HEK293 (cell line): ENCODE results near the gene ATRNL1.

ENCODE experiments used
- CTCF ChIA-PET: fragments of 350-600 bp; formaldehyde crosslinking; extraction: SDS; loops from one replicate; lab custom pipeline; 2021; ENCODE audit warnings: antibody characterized with exemption; lab: Yijun Ruan, JAX
- POLR2A ChIA-PET: fragments of 300-600 bp; formaldehyde crosslinking; extraction: SDS; loops from one replicate; lab custom pipeline; 2020; ENCODE audit warnings: antibody characterized with exemption, inconsistent platforms; lab: Yijun Ruan, JAX
- H3K27ac ChIP-seq: fragments of 200-500 bp; sonication (Bioruptor generic); 2 replicates; pipeline ENCODE4 v1.5.1; 2014; ENCODE audit warnings: low read depth, low read length, control low read depth, inconsistent platforms; ENCODE audit errors: extremely low read depth
- H3K36me3 ChIP-seq, 2 experiments: fragments of 200-500 bp in 1 of 2; sonication (Bioruptor generic) in 1 of 2; 1 replicate in 1 of 2; 2 replicates in 1 of 2; pipeline ENCODE4 v1.5.1; 2014 to 2017; ENCODE audit warnings: inconsistent platforms in 2 of 2, low read length in 2 of 2; ENCODE audit not compliant: control insufficient read depth in 2 of 2, insufficient read depth in 1 of 2
- H3K4me1 ChIP-seq: fragments of 200-500 bp; sonication (Bioruptor generic); 2 replicates; pipeline ENCODE4 v1.5.1; 2014; ENCODE audit warnings: mild to moderate bottlenecking, low read length, inconsistent platforms; ENCODE audit not compliant: control insufficient read depth, insufficient read depth
- H3K4me3 ChIP-seq: 2 replicates; pipeline ENCODE4 v1.5.1; 2011; ENCODE audit warnings: low read depth, mild to moderate bottlenecking, control low read depth, low read length, moderate library complexity
- H3K9me3 ChIP-seq: fragments of 200-500 bp; sonication (Bioruptor generic); 2 replicates; pipeline ENCODE4 v1.5.1; 2014; ENCODE audit warnings: low read depth, low read length, inconsistent platforms; ENCODE audit not compliant: control insufficient read depth, insufficient read depth
- FEZF1 ChIP-seq: fragments of 450-650 bp; formaldehyde crosslinking; IDR thresholded peaks from 2 replicates; pipeline ENCODE4 v1.5.1; 2016; ENCODE audit warnings: missing biosample characterization, missing genetic modification characterization
- GLI2 ChIP-seq: fragments of 450-650 bp; formaldehyde crosslinking; IDR thresholded peaks from 2 replicates; pipeline ENCODE4; 2017; ENCODE audit warnings: missing biosample characterization, missing genetic modification characterization, low read depth, borderline replicate concordance
- GLI4 ChIP-seq: fragments of 450-650 bp; formaldehyde crosslinking; IDR thresholded peaks from 2 replicates; pipeline ENCODE4 v1.5.1; 2016; ENCODE audit warnings: missing biosample characterization, missing genetic modification characterization
- KLF10 ChIP-seq: fragments of 450-650 bp; IDR thresholded peaks from 2 replicates; pipeline ENCODE4 v1.5.1; 2018; ENCODE audit warnings: missing biosample characterization, mild to moderate bottlenecking, missing genetic modification characterization
- KLF16 ChIP-seq: fragments of 450-650 bp; formaldehyde crosslinking; IDR thresholded peaks from 2 replicates; pipeline ENCODE4 v1.5.1; 2017; ENCODE audit warnings: missing biosample characterization, missing genetic modification characterization
- KLF7 ChIP-seq: fragments of 450-650 bp; formaldehyde crosslinking; IDR thresholded peaks from 2 replicates; pipeline ENCODE4 v1.5.1; 2016; ENCODE audit warnings: missing biosample characterization, missing genetic modification characterization, borderline replicate concordance
- TRIM28 ChIP-seq: IDR thresholded peaks from 2 replicates; pipeline ENCODE4 v1.6.1; 2011; ENCODE audit warnings: low read length, control low read depth, borderline replicate concordance
- WT1 ChIP-seq: fragments of 450-650 bp; formaldehyde crosslinking; IDR thresholded peaks from 2 replicates; pipeline ENCODE4 v1.5.1; 2016; ENCODE audit warnings: missing biosample characterization, missing genetic modification characterization
- ZBTB20 ChIP-seq: fragments of 450-650 bp; formaldehyde crosslinking; IDR thresholded peaks from 2 replicates; pipeline ENCODE4 v1.5.1; 2016; ENCODE audit warnings: missing biosample characterization, missing genetic modification characterization
- ZBTB21 ChIP-seq: fragments of 450-650 bp; formaldehyde crosslinking; IDR thresholded peaks from 2 replicates; pipeline ENCODE4 v1.5.1; 2017; ENCODE audit warnings: missing biosample characterization, missing genetic modification characterization
- ZFP41 ChIP-seq: fragments of 450-650 bp; formaldehyde crosslinking; IDR thresholded peaks from 2 replicates; pipeline ENCODE4 v1.5.1; 2016; ENCODE audit warnings: missing biosample characterization, missing genetic modification characterization, borderline replicate concordance
- ZNF174 ChIP-seq: fragments of 450-650 bp; formaldehyde crosslinking; IDR thresholded peaks from 2 replicates; pipeline ENCODE4 v1.5.0; 2017; ENCODE audit warnings: missing biosample characterization, mild to moderate bottlenecking, missing genetic modification characterization
- ZNF23 ChIP-seq: fragments of 450-650 bp; formaldehyde crosslinking; IDR thresholded peaks from 2 replicates; pipeline ENCODE4 v1.5.1; 2016; ENCODE audit warnings: missing biosample characterization, missing genetic modification characterization, borderline replicate concordance
- ZNF302 ChIP-seq: fragments of 450-650 bp; formaldehyde crosslinking; IDR thresholded peaks from 2 replicates; pipeline ENCODE4 v1.5.1; 2016; ENCODE audit warnings: missing biosample characterization, missing genetic modification characterization, low read depth
- ZNF354C ChIP-seq: fragments of 450-650 bp; formaldehyde crosslinking; IDR thresholded peaks from 2 replicates; pipeline ENCODE4 v1.5.1; 2016; ENCODE audit warnings: missing biosample characterization, missing genetic modification characterization, low read depth, borderline replicate concordance
- ZNF404 ChIP-seq: fragments of 450-650 bp; formaldehyde crosslinking; IDR thresholded peaks from 2 replicates; pipeline ENCODE4 v1.5.1; 2017; ENCODE audit warnings: missing biosample characterization, missing genetic modification characterization
- ZNF473 ChIP-seq: fragments of 450-650 bp; formaldehyde crosslinking; IDR thresholded peaks from 2 replicates; pipeline ENCODE4 v1.5.1; 2017; ENCODE audit warnings: missing biosample characterization, missing genetic modification characterization
- ZNF792 ChIP-seq: fragments of 450-650 bp; formaldehyde crosslinking; IDR thresholded peaks from 2 replicates; pipeline ENCODE4 v1.5.1; 2016; ENCODE audit warnings: missing biosample characterization, missing genetic modification characterization
- ZXDB ChIP-seq: fragments of 450-650 bp; formaldehyde crosslinking; IDR thresholded peaks from 2 replicates; pipeline ENCODE4 v1.5.1; 2016; ENCODE audit warnings: missing biosample characterization, missing genetic modification characterization
- TF ChIP-seq, protein P1 (sequence below): fragments of 450-650 bp; formaldehyde crosslinking; IDR thresholded peaks from 2 replicates; pipeline ENCODE4 v1.5.1; 2016; ENCODE audit warnings: missing biosample characterization, missing genetic modification characterization, low read depth
- TF ChIP-seq, protein P2 (sequence below): fragments of 450-650 bp; formaldehyde crosslinking; IDR thresholded peaks from 2 replicates; pipeline ENCODE4 v1.5.1; 2016; ENCODE audit warnings: missing biosample characterization, missing genetic modification characterization
- TF ChIP-seq, protein P3 (sequence below): fragments of 450-650 bp; formaldehyde crosslinking; IDR thresholded peaks from 2 replicates; pipeline ENCODE4 v1.5.1; 2016; ENCODE audit warnings: missing biosample characterization, missing genetic modification characterization, borderline replicate concordance
- TF ChIP-seq, protein P4 (sequence below): fragments of 450-650 bp; formaldehyde crosslinking; IDR thresholded peaks from 2 replicates; pipeline ENCODE4 v1.5.1; 2016; ENCODE audit warnings: missing biosample characterization, missing genetic modification characterization, borderline replicate concordance
- TF ChIP-seq, protein P5 (sequence below): fragments of 450-650 bp; formaldehyde crosslinking; IDR thresholded peaks from 2 replicates; pipeline ENCODE4 v1.5.1; 2016; ENCODE audit warnings: missing biosample characterization, missing genetic modification characterization

The ATRNL1 gene

DNA sequence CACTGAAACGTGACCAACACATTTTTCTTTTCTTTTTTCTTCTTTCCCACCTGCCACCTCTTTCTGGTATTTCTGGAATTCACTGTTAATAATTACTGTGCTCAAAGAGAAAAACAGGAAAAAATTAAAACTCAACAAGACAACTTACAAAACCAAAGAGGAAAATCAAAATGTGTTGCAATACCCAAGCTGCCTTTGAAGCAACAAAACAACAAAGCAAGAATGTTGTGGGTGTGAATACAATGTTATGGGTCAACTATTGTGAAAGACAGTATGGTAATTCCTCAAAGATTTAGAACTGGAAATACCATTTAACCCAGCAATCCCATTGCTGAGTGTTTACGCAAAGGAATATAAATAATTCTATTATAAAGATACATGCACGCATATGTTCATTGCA lies 764.7 kb downstream of the ATRNL1 start (continued):
- TF ChIP-seq ZNF404 (tag by site-specific recombination) (no peak), WT1 (no peak)
- TF ChIP-seq, protein P1, sequence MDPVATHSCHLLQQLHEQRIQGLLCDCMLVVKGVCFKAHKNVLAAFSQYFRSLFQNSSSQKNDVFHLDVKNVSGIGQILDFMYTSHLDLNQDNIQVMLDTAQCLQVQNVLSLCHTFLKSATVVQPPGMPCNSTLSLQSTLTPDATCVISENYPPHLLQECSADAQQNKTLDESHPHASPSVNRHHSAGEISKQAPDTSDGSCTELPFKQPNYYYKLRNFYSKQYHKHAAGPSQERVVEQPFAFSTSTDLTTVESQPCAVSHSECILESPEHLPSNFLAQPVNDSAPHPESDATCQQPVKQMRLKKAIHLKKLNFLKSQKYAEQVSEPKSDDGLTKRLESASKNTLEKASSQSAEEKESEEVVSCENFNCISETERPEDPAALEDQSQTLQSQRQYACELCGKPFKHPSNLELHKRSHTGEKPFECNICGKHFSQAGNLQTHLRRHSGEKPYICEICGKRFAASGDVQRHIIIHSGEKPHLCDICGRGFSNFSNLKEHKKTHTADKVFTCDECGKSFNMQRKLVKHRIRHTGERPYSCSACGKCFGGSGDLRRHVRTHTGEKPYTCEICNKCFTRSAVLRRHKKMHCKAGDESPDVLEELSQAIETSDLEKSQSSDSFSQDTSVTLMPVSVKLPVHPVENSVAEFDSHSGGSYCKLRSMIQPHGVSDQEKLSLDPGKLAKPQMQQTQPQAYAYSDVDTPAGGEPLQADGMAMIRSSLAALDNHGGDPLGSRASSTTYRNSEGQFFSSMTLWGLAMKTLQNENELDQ (tag by site-specific recombination) = no peak
- TF ChIP-seq, protein P2, sequence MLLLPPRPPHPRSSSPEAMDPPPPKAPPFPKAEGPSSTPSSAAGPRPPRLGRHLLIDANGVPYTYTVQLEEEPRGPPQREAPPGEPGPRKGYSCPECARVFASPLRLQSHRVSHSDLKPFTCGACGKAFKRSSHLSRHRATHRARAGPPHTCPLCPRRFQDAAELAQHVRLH (tag by site-specific recombination) = no peak
- TF ChIP-seq, protein P3, sequence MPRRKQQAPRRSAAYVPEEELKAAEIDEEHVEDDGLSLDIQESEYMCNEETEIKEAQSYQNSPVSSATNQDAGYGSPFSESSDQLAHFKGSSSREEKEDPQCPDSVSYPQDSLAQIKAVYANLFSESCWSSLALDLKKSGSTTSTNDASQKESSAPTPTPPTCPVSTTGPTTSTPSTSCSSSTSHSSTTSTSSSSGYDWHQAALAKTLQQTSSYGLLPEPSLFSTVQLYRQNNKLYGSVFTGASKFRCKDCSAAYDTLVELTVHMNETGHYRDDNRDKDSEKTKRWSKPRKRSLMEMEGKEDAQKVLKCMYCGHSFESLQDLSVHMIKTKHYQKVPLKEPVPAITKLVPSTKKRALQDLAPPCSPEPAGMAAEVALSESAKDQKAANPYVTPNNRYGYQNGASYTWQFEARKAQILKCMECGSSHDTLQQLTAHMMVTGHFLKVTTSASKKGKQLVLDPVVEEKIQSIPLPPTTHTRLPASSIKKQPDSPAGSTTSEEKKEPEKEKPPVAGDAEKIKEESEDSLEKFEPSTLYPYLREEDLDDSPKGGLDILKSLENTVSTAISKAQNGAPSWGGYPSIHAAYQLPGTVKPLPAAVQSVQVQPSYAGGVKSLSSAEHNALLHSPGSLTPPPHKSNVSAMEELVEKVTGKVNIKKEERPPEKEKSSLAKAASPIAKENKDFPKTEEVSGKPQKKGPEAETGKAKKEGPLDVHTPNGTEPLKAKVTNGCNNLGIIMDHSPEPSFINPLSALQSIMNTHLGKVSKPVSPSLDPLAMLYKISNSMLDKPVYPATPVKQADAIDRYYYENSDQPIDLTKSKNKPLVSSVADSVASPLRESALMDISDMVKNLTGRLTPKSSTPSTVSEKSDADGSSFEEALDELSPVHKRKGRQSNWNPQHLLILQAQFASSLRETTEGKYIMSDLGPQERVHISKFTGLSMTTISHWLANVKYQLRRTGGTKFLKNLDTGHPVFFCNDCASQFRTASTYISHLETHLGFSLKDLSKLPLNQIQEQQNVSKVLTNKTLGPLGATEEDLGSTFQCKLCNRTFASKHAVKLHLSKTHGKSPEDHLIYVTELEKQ (tag by site-specific recombination) = no peak

DNA sequence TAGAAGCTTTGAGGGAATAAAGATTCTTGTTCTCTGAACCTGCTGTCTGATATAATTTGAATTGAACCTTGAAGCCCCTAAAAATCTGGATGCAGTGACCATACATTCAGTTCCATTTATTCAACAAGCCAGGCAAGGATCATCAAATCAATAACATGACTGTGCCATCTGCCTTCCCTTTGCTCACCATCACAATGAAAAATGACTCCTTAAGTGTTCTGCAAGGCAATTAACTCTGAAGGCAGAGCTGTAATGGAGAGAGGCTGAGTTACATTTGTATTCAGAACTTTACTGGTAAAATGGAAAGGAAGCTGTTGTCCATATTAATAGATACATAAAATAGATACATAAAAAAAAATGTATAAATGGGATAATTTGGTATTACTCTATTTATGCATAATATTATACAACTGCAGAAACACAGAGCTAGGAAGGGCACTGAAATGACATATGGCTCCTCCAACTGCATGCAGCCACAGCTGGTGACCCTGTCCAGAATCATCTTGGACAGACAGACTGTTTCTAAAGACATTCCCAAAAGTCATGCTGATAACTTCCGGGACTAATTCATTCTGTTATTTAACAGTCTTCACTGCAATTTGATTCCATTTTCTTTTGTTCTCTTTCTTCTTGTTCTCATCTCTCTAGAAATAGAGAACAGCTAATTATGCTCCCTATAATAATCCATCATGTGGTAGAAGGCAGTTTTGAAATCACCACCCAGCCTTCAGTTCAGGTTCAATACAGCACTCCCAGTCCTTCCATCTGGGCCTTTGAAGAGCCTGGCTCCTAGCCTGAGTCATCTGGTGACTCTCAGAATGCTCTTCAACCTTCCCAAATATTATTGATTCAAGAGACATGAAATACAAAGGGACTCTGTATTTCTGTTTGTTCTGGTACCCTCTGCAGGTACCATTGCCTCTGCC lies 767.3 kb downstream of the ATRNL1 start:
- H3K4me3 ChIP-seq = no peak overlapping the region
- CTCF ChIA-PET = no interaction called here
- TF ChIP-seq KLF10 (no peak), ZNF354C (tag by site-specific recombination) (no peak), TRIM28 (no peak)
- no peaks in the 10 kb centered on the region for H3K4me1 ChIP-seq
- no peaks in the 10 kb centered on the region for H3K9me3 ChIP-seq
- H3K27ac ChIP-seq = no peak overlapping the region
- no peaks in the 10 kb centered on the region for H3K36me3 ChIP-seq
- POLR2A ChIA-PET = no interaction called here

DNA sequence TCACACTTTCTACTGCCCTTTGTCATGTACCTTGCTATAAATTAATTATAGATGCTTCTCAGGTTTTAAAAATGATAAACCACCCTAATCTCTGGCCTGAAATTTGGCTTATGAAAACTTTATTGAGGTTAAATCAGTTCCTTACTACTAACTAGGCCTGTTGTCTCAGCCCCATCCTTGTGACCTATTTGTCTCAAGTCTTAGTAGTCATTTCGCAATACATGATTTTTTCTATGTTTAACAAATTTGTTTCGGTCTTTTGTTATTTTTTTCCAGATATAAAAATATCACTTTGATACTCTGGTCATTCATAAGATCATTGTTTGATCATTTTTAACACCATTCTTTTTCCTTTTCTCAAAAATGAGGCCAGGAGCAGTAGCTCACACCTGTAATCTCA lies 768.3 kb downstream of the ATRNL1 start:
- ChIA-PET POLR2A (no interaction called here), CTCF (no interaction called here)
- no peak overlapping the region for H3K27ac ChIP-seq
- H3K36me3 ChIP-seq = no peaks in the 10 kb centered on the region
- H3K4me3 ChIP-seq = no peak overlapping the region
- H3K4me1 ChIP-seq = no peaks in the 10 kb centered on the region
- no peaks in the 10 kb centered on the region for H3K9me3 ChIP-seq
- TF ChIP-seq ZNF792 (tag by site-specific recombination) (no peak), KLF16 (no peak), ZBTB21 (tag by site-specific recombination) (no peak), ZNF302 (no peak), FEZF1 (tag by site-specific recombination) (no peak), ZXDB (tag by site-specific recombination) (no peak), ZNF23 (tag by site-specific recombination) (no peak), ZFP41 (tag by site-specific recombination) (no peak), KLF7 (no peak), GLI4 (tag by site-specific recombination) (no peak), ZNF404 (tag by site-specific recombination) (no peak), ZNF473 (tag by site-specific recombination) (no peak), TRIM28 (no peak), ZBTB20 (tag by site-specific recombination) (no peak), ZNF174 (no peak), GLI2 (tag by site-specific recombination) (no peak)
- TF ChIP-seq, protein P4, sequence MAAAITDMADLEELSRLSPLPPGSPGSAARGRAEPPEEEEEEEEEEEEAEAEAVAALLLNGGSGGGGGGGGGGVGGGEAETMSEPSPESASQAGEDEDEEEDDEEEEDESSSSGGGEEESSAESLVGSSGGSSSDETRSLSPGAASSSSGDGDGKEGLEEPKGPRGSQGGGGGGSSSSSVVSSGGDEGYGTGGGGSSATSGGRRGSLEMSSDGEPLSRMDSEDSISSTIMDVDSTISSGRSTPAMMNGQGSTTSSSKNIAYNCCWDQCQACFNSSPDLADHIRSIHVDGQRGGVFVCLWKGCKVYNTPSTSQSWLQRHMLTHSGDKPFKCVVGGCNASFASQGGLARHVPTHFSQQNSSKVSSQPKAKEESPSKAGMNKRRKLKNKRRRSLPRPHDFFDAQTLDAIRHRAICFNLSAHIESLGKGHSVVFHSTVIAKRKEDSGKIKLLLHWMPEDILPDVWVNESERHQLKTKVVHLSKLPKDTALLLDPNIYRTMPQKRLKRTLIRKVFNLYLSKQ (tag by site-specific recombination) = no peak
- TF ChIP-seq, protein P5, sequence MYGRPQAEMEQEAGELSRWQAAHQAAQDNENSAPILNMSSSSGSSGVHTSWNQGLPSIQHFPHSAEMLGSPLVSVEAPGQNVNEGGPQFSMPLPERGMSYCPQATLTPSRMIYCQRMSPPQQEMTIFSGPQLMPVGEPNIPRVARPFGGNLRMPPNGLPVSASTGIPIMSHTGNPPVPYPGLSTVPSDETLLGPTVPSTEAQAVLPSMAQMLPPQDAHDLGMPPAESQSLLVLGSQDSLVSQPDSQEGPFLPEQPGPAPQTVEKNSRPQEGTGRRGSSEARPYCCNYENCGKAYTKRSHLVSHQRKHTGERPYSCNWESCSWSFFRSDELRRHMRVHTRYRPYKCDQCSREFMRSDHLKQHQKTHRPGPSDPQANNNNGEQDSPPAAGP (tag by site-specific recombination) = no peak
